GM12875 (cell line): ENCODE measurements around the gene ZCCHC8.
"Not testable (repeated sequence)": the region's sequence is repeated elsewhere in the genome, so short reads cannot be mapped to it uniquely, and the experiment has no call there.

Experiments
- H3K4me3 ChIP-seq: one replicate; pipeline ENCODE4 v1.5.1; 2011; ENCODE audit warnings: low read depth, low read length, control low read depth
- TF ChIP-seq, protein P1 (sequence below): IDR thresholded peaks from 2 replicates; pipeline ENCODE4 v1.5.1; 2011; ENCODE audit warnings: low read depth, mild to moderate bottlenecking, control low read depth, inconsistent platforms, low read length, moderate library complexity, borderline replicate concordance; ENCODE audit not compliant: insufficient read depth

The ZCCHC8 gene

DNA sequence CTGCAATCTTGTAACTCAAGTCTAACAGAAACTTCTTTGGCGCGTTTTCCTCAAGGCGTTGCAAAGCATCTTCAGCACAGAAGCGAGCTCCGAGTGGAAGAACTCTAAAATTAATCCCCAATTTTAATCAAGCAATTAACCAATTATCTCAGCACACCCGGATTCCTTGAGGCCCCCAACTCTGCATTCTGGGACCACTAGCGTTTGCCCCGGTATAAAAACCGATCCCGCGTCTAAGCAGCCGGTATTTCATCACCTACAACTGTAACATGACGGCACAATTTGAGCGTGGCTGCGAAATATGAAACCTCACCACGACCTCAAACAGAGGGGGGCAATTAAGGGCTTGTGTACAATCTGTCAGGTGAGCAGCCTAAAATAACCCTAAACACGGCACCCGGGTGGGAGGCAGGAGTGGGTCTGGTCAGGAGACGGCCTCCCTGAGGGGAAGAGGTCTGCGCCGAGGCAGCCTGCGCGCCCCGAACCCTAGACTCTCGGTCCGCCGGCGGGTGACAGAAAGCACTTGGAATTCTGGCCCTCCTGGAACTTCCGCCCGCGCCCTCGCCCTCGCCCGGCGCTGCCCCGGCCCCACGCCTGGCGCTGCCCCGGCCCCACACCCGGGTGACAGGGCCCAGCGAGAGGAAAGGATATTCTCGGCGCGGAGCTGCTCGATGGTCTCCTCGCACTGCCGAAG is 594 bp downstream of the ZCCHC8 start:
- TF ChIP-seq, protein P1, sequence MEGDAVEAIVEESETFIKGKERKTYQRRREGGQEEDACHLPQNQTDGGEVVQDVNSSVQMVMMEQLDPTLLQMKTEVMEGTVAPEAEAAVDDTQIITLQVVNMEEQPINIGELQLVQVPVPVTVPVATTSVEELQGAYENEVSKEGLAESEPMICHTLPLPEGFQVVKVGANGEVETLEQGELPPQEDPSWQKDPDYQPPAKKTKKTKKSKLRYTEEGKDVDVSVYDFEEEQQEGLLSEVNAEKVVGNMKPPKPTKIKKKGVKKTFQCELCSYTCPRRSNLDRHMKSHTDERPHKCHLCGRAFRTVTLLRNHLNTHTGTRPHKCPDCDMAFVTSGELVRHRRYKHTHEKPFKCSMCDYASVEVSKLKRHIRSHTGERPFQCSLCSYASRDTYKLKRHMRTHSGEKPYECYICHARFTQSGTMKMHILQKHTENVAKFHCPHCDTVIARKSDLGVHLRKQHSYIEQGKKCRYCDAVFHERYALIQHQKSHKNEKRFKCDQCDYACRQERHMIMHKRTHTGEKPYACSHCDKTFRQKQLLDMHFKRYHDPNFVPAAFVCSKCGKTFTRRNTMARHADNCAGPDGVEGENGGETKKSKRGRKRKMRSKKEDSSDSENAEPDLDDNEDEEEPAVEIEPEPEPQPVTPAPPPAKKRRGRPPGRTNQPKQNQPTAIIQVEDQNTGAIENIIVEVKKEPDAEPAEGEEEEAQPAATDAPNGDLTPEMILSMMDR = no peak
- H3K4me3 ChIP-seq = peak overlapping the region; percentile 81

DNA sequence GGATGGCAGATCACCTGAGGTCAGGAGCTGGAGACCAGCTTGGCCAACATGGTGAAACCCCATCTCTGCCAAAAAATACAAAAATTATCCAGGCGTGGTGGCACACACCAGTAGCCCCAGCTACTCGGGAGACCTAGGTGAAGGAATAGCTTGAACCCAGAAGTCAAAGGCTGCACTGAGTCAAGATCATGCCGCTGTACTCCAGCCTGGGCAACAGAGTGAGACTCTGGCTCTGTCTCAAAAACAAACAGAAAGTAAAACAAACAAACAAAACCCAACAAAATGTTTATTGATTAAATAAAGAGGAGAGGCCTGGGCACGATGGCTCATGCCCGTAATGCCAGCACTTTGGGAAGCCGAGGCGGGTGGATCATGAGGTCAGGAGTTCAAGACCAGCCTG is 5.5 kb downstream of the ZCCHC8 start:
- TF ChIP-seq, protein P1 = no peak

DNA sequence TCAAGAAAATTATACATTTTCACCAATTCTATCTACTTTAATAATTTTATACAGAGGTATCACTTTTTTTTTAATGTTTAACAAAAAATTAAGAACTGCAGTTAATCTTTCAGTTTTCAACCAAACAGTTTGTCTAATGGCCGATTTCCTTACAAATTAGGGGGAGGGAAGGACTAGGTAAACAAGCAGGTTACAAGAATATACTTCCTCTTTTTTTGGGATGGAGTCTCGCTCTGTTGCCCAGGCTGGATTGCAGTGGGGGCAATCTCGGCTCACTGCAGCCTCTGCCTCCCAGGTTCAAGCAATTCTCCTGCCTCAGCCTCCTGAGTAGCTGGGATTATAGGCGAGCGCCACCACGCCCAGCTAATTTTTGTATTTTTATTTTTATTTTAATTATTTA is 7.5 kb downstream of the ZCCHC8 start:
- not testable (repeated sequence) for H3K4me3 ChIP-seq

More for the DNA sequence above, 5.5 kb downstream of the ZCCHC8 start:
- no peak overlapping the region for H3K4me3 ChIP-seq

DNA sequence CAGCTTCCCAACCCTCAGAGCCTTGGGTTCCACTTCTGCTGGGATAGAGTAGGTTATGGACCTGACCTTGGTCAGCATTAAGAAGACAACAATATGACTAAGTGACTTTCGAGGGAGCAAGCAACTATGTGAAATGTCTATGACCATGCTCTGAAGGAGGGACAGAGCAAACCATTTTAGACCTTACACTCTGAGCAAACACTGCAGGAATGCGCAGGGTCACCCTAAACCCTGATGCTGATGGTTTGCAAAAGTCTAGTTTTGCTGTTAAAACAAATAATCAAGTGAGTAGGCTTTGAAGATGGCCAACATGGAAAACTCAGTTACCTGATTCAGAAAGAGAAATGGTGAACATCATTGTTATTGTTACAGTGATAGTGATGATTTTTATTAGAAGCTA is 8.7 kb downstream of the ZCCHC8 start:
- H3K4me3 ChIP-seq = no peak overlapping the region
- TF ChIP-seq, protein P1 = no peak

DNA sequence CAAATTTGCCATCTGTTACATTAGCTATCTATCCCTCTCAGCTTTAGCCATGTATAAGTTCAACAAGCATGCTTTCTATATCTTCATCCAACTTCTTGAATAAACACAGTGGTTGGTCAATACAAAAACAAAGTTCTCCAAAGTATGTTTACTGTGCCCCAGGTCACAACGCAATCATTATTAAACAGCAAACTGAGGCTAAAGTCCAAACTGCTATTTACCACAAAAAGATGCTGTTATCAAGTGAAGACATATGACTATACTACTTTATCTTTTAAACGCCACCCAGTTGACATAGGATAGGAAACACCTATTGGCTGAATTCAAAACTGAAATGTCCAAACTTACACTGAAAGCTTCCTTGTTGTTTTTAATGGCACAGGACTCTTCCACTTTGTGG is 11.7 kb downstream of the ZCCHC8 start:
- TF ChIP-seq, protein P1 = no peak
- H3K4me3 ChIP-seq = no peak overlapping the region

DNA sequence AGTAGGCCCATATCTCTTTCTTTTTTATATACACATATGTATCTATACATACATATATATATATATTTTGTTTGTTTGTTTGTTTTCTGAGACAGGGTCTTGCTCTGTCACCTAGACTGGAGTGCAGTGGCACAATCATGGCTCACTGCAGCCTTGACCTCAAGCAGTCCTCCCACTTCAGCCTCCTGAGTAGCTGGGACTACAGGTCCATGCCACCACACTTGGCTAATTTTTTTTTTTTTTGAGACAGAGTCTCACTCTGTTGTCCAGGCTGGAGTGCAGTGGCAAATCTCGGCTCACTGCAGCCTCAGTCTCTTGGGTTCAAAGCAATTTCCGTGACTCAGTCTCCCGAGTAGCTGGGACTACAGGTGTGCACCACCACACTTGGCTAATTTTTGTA is 12.9 kb downstream of the ZCCHC8 start:
- H3K4me3 ChIP-seq = not testable (repeated sequence)

DNA sequence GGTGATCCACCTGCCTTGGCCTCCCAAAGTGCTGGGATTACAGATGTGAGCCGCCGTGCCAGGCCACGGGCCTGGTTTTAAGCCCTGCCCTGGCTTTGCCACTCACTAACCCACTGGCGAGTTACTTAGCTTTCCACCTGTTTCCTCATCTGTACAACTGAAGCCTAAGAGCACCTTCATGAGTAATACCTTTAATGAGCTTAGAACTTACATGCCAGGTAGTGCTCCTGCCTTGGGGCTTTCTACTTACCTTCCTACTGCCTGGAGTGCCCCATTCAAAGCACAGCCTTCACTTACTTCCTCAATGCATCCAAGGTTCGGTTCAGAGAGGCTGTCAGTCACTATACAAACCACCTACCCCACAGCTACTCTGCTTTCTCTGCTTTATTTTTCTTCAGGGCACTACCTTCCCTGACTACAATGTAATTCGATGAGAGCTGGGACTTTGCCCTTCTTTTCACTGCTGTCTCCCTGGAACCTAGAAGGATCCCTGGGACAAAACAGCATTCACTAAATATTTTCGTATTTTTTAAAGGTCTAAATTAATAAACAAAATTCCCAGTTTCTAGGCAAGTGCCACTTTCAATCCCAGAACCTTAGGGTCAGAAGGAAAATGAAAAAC is 13.8 kb downstream of the ZCCHC8 start:
- TF ChIP-seq, protein P1 = no peak
- no peak overlapping the region for H3K4me3 ChIP-seq

DNA sequence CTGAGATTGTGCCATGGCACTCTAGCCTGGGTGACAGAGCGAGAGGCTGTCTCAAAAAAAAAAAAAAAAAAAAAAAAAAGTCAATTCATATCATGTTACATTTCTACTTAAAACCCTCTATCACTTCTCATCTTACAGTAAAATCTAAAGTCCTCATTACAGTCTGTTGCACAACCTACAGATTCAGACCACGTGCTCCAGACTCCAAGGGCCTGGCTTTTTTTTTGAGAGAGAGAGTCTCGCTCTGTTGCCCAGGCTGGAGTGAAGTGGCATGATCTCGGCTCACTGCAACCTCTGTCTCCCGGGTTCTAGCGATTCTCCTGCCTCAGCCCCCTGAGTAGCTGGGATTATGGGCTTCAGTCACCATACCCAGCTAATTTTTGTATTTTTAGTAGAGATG is 14.4 kb downstream of the ZCCHC8 start:
- H3K4me3 ChIP-seq = not testable (repeated sequence)

DNA sequence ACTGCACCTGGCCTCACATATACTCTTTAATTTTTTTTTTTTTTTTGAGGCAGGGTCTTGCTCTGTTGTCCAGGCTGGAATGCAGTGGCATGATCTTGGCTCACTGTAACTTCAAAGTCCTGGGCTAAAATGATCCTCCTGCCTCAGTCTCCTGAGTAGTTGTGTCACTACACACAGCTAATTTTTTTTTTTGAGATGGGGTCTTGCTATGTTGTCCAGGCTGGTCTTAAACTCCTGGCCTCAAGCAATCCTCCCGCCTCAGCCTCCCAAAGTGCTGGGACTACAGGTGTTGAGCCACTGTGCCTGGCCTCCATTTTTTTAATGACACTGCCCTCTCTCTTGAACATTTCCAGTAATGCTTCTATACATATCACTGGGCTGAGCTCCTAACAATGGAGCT is 16.3 kb downstream of the ZCCHC8 start:
- not testable (repeated sequence) for H3K4me3 ChIP-seq
